ENCODE results near the gene GDF10.

Gene GDF10

GRCh38 chr10:47269294-47269693, 30.7 kb upstream of the GDF10 start:
- no peak for DNase-seq (ENCODE audit: low read depth)

GRCh38 chr10:47276071-47276470, 23.9 kb upstream of the GDF10 start:
- no peak for DNase-seq (ENCODE audit: low read depth)

- DNase-seq (ENCODE audit: low read depth), result no peak
Measured at GRCh38 chr10:47276576-47277351, 23.2 kb upstream of the GDF10 start.

- no peak for DNase-seq (ENCODE audit: low read depth)
Measured at GRCh38 chr10:47277352-47278151, 22.4 kb upstream of the GDF10 start.

GRCh38 chr10:47278152-47278473, 21.9 kb upstream of the GDF10 start:
- DNase-seq (ENCODE audit: low read depth), result no peak

GRCh38 chr10:47278720-47279119, 21.3 kb upstream of the GDF10 start:
- no peak for DNase-seq (ENCODE audit: low read depth)

GRCh38 chr10:47279276-47279675, 20.7 kb upstream of the GDF10 start:
- no peak for DNase-seq (ENCODE audit: low read depth)

GRCh38 chr10:47282005-47282656, 17.9 kb upstream of the GDF10 start:
- DNase-seq (ENCODE audit: low read depth), result no peak

- no peak for DNase-seq (ENCODE audit: low read depth)
Measured at GRCh38 chr10:47282657-47283018, 17.4 kb upstream of the GDF10 start.

GRCh38 chr10:47283101-47283630, 16.8 kb upstream of the GDF10 start:
- no peak for DNase-seq (ENCODE audit: low read depth)

GRCh38 chr10:47283848-47284247, 16.1 kb upstream of the GDF10 start:
- DNase-seq (ENCODE audit: low read depth), result no peak

GRCh38 chr10:47285381-47286115, 14.4 kb upstream of the GDF10 start:
- DNase-seq (ENCODE audit: low read depth), result no peak

- DNase-seq (ENCODE audit: low read depth), result no peak
Measured at GRCh38 chr10:47286116-47286505, 13.9 kb upstream of the GDF10 start.

- no peak for DNase-seq (ENCODE audit: low read depth)
Measured at GRCh38 chr10:47286591-47287315, 13.2 kb upstream of the GDF10 start.

GRCh38 chr10:47287365-47287802, 12.6 kb upstream of the GDF10 start:
- no peak for DNase-seq (ENCODE audit: low read depth)

GRCh38 chr10:47287805-47288204, 12.2 kb upstream of the GDF10 start:
- no peak for DNase-seq (ENCODE audit: low read depth)

GRCh38 chr10:47288236-47288635, 11.8 kb upstream of the GDF10 start:
- no peak for DNase-seq (ENCODE audit: low read depth)

GRCh38 chr10:47288916-47289495, 11.0 kb upstream of the GDF10 start:
- no peak for DNase-seq (ENCODE audit: low read depth)

- no peak for DNase-seq (ENCODE audit: low read depth)
Measured at GRCh38 chr10:47289921-47290320, 10.1 kb upstream of the GDF10 start.

GRCh38 chr10:47290338-47290737, 9.7 kb upstream of the GDF10 start:
- DNase-seq (ENCODE audit: low read depth), result no peak

GRCh38 chr10:47291682-47292081, 8.3 kb upstream of the GDF10 start:
- no peak for DNase-seq (ENCODE audit: low read depth)

All from stimulated activated CD8-positive, alpha-beta memory T cell treated with anti-CD3 and anti-CD28 coated beads, Interleukin-12 subunit alpha, Interleukin-12 subunit beta, amount 100 ng/mL, for 4 hours (primary cell).